Neural progenitor cell (in vitro differentiated cells): ENCODE measurements around the gene KRI1. TPM values are rescaled to one million over a fixed set of nuclear protein-coding genes. Genes with fewer than 3 reads are reported as not detected.
"Not testable (repeated sequence)": the region's sequence is repeated elsewhere in the genome, so short reads cannot be mapped to it uniquely, and the experiment has no call there.

ENCODE experiments used
- DNase-seq: peaks from one replicate; pipeline ENCODE4 v3.0.0-alpha.2; 2016; ENCODE audit warnings: low spot score
- H2AFZ ChIP-seq: fragments of 200-600 bp; sonication (generic); replicated peaks from 2 replicates; pipeline ENCODE4 v1.6.1; 2016; ENCODE audit warnings: antibody characterized with exemption
- H3F3A ChIP-seq: fragments of 200-600 bp; sonication (generic); 2 replicates; pipeline ENCODE4 v1.6.1; 2016; ENCODE audit warnings: antibody characterized with exemption, low read depth
- H3K27ac ChIP-seq: fragments of 200-600 bp; sonication (generic); 2 replicates; pipeline ENCODE4 v1.5.1; 2016; ENCODE audit warnings: mild to moderate bottlenecking
- H3K27me3 ChIP-seq: fragments of 200-600 bp; sonication (generic); 2 replicates; pipeline ENCODE4 v1.6.1; 2016; ENCODE audit warnings: mild to moderate bottlenecking, moderate library complexity
- H3K36me3 ChIP-seq: fragments of 200-600 bp; sonication (generic); 2 replicates; pipeline ENCODE4 v1.5.1; 2016
- H3K4me1 ChIP-seq: fragments of 200-600 bp; sonication (generic); 2 replicates; pipeline ENCODE4 v1.6.1; 2016; ENCODE audit warnings: mixed run types
- H3K4me2 ChIP-seq: fragments of 200-600 bp; sonication (generic); 2 replicates; pipeline ENCODE4 v1.6.1; 2016
- H3K4me3 ChIP-seq: fragments of 200-600 bp; sonication (generic); 2 replicates; pipeline ENCODE4 v1.5.1; 2016
- H3K79me2 ChIP-seq: fragments of 200-600 bp; sonication (generic); 2 replicates; pipeline ENCODE4 v1.6.1; 2016; ENCODE audit warnings: low read depth
- H3K9ac ChIP-seq: fragments of 200-600 bp; sonication (generic); 2 replicates; pipeline ENCODE4 v1.6.1; 2016
- H3K9me3 ChIP-seq: fragments of 200-600 bp; sonication (generic); 2 replicates; pipeline ENCODE4 v1.5.1; 2016; ENCODE audit warnings: low read depth
- H4K20me1 ChIP-seq: fragments of 200-600 bp; sonication (generic); 2 replicates; pipeline ENCODE4 v1.6.1; 2016; ENCODE audit warnings: low read depth
- H3K27ac Mint-ChIP-seq: 3 replicates; pipeline ENCODE4 v1.8.0; 2021; ENCODE audit warnings: mixed read lengths
- H3K27me3 Mint-ChIP-seq: 2 replicates; pipeline ENCODE4 v1.8.0; 2022; ENCODE audit warnings: low read depth, mild to moderate bottlenecking, inconsistent platforms, moderate library complexity, mixed read lengths; ENCODE audit not compliant: insufficient read depth
- H3K36me3 Mint-ChIP-seq: 3 replicates; pipeline ENCODE4 v1.8.0; 2021; ENCODE audit warnings: mixed read lengths
- H3K4me1 Mint-ChIP-seq: 3 replicates; pipeline ENCODE4 v1.8.0; 2021; ENCODE audit warnings: mixed read lengths
- H3K4me3 Mint-ChIP-seq: 3 replicates; pipeline ENCODE4 v1.8.0; 2021; ENCODE audit warnings: mild to moderate bottlenecking, moderate library complexity, mixed read lengths
- H3K9me3 Mint-ChIP-seq: 3 replicates; pipeline ENCODE4 v1.8.0; 2020; ENCODE audit warnings: mixed read lengths
- EZH2 ChIP-seq: fragments of 200-600 bp; sonication (generic); IDR thresholded peaks from 2 replicates; pipeline ENCODE4 v1.6.1; 2017; ENCODE audit warnings: antibody characterized with exemption, mild to moderate bottlenecking, moderate library complexity
- EZH2phosphoT487 ChIP-seq: fragments of 200-600 bp; sonication (generic); IDR thresholded peaks from 2 replicates; pipeline ENCODE4 v1.6.1; 2017; ENCODE audit warnings: antibody characterized with exemption
- total RNA-seq: library from RNA; depleted of rRNA; stranded (reverse); fragments of >200 nt; gene quantifications from 2 replicates; pipeline ENCODE4 v1.2.3, GENCODE V29; 2015; ENCODE audit warnings: low replicate concordance
- TF ChIP-seq, protein P1 (sequence below): fragments of 200-600 bp; sonication (generic); IDR thresholded peaks from 2 replicates; pipeline ENCODE4 v1.5.1; 2017; ENCODE audit warnings: antibody characterized with exemption, mild to moderate bottlenecking

Gene KRI1
- total RNA-seq, 1 donor from 2014 or later: 16.4 TPM

DNA sequence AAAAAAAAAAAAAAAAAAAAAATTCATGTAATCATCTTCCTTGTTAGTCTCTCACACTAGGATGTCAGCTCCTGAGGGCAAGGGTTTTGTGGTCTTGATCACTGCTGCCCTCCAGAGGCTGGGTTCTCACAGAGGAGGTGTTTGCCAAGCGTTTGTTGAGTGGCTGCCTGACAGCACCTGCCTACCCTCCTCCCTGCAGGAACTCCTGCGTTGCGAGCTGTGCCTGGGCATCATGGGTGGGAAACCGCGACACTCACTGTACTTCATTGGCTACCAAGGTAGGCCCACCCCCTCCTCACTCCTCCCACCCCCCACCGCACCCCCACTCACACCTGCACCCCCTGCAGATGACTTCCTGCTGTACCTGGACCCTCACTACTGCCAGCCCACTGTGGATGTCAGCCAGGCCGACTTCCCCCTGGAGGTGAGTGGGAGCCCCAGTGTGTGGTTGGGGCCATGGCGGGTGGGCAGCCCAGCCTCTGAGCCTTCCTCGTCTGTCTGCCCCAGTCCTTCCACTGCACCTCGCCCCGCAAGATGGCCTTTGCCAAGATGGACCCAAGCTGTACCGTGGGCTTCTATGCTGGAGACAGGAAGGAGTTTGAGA lies 14.0 kb downstream of the KRI1 start:
- H3K36me3 Mint-ChIP-seq: peaks cover 16% of the 10 kb centered on the region
- H3K36me3 ChIP-seq: no peaks in the 10 kb centered on the region
- H2AFZ ChIP-seq: no peak overlapping the region
- DNase-seq: no peak
- H3K79me2 ChIP-seq: no peaks in the 10 kb centered on the region
- H3K4me1 Mint-ChIP-seq: no peaks in the 10 kb centered on the region
- H3K27ac Mint-ChIP-seq: no peak overlapping the region
- H3K4me3 Mint-ChIP-seq: no peak overlapping the region
- no peaks in the 10 kb centered on the region for H4K20me1 ChIP-seq
- H3K27me3 Mint-ChIP-seq: peaks cover 3% of the 10 kb centered on the region
- H3K27me3 ChIP-seq: no peaks in the 10 kb centered on the region
- H3K4me1 ChIP-seq: no peaks in the 10 kb centered on the region
- no peak overlapping the region for H3K4me3 ChIP-seq
- TF ChIP-seq, protein P1, sequence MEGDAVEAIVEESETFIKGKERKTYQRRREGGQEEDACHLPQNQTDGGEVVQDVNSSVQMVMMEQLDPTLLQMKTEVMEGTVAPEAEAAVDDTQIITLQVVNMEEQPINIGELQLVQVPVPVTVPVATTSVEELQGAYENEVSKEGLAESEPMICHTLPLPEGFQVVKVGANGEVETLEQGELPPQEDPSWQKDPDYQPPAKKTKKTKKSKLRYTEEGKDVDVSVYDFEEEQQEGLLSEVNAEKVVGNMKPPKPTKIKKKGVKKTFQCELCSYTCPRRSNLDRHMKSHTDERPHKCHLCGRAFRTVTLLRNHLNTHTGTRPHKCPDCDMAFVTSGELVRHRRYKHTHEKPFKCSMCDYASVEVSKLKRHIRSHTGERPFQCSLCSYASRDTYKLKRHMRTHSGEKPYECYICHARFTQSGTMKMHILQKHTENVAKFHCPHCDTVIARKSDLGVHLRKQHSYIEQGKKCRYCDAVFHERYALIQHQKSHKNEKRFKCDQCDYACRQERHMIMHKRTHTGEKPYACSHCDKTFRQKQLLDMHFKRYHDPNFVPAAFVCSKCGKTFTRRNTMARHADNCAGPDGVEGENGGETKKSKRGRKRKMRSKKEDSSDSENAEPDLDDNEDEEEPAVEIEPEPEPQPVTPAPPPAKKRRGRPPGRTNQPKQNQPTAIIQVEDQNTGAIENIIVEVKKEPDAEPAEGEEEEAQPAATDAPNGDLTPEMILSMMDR: no peak
- TF ChIP-seq EZH2: no peak
- no peak overlapping the region for H3K27ac ChIP-seq
- H3K9ac ChIP-seq: no peak overlapping the region
- H3K9me3 ChIP-seq: no peaks in the 10 kb centered on the region
- peaks cover 22% of the 10 kb centered on the region for H3F3A ChIP-seq
- no peak overlapping the region for H3K4me2 ChIP-seq
- H3K9me3 Mint-ChIP-seq: no peaks in the 10 kb centered on the region

DNA sequence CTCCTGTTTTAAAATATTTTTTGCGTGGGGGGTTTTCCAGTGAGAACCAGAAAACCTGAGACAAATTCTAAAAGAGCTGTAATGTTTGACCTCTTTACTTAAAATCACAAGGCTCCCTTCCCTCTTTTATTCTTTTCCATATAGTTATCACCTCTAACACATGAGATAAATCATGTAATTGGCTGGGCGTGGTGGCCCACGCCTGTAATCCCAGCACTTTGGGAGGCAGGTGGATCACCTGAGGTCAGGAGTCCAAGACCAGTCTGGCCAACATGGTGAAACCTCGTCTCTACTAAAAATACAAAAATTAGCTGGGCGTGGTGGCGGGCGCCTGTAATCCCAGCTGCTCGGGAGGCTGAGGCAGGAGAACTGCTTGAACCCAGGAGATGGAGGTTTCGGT lies 14.8 kb downstream of the KRI1 start:
- H3K27me3 ChIP-seq, H3K9me3 Mint-ChIP-seq, H3K27me3 Mint-ChIP-seq, H3K27ac ChIP-seq, H3K27ac Mint-ChIP-seq, H4K20me1 ChIP-seq, H3K4me1 Mint-ChIP-seq, H2AFZ ChIP-seq, H3K36me3 ChIP-seq, H3K79me2 ChIP-seq, H3K4me3 Mint-ChIP-seq, H3K4me3 ChIP-seq, H3K4me1 ChIP-seq, H3K9ac ChIP-seq, H3K4me2 ChIP-seq, DNase-seq, H3K9me3 ChIP-seq: not testable (repeated sequence)
- H3F3A ChIP-seq: peaks cover 21% of the 10 kb centered on the region
- peaks cover 16% of the 10 kb centered on the region for H3K36me3 Mint-ChIP-seq

DNA sequence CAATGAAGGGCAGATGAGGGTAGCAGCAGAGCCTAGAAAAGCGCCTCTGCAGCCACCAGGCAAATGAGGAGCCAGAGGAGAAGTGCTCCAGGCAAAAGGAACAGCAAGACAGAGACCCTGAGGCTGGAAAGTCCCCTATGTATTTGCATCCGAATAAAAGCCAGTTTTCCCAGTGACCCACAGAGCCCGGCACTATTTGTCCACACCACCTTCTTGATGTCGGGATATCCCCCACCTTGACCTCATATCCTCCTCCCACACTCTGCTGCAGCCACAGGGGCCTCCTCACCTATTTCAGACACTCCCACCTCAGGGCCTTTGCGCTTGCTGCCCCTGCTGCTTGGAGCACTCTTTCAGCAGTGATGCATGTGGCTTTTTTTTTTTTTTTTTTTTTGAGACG lies 15.5 kb downstream of the KRI1 start:
- Histone ChIP-seq H3K4me1 (no peaks in the 10 kb centered on the region), H3K27ac (no peak overlapping the region), H3K79me2 (peaks cover 5% of the 10 kb centered on the region), H3K9ac (no peak overlapping the region), H3K27me3 (no peaks in the 10 kb centered on the region), H3K4me3 (no peak overlapping the region), H3K9me3 (no peaks in the 10 kb centered on the region), H4K20me1 (no peaks in the 10 kb centered on the region), H3F3A (peaks cover 15% of the 10 kb centered on the region), H3K4me2 (no peak overlapping the region), H3K36me3 (no peaks in the 10 kb centered on the region), H2AFZ (no peak overlapping the region)
- no peaks in the 10 kb centered on the region for H3K9me3 Mint-ChIP-seq
- peaks cover 3% of the 10 kb centered on the region for H3K27me3 Mint-ChIP-seq
- H3K27ac Mint-ChIP-seq: no peak overlapping the region
- no peak for DNase-seq
- no peak overlapping the region for H3K4me3 Mint-ChIP-seq
- TF ChIP-seq EZH2 (no peak), EZH2phosphoT487 (no peak)
- TF ChIP-seq, protein P1: no peak
- no peaks in the 10 kb centered on the region for H3K4me1 Mint-ChIP-seq
- peaks cover 16% of the 10 kb centered on the region for H3K36me3 Mint-ChIP-seq

DNA sequence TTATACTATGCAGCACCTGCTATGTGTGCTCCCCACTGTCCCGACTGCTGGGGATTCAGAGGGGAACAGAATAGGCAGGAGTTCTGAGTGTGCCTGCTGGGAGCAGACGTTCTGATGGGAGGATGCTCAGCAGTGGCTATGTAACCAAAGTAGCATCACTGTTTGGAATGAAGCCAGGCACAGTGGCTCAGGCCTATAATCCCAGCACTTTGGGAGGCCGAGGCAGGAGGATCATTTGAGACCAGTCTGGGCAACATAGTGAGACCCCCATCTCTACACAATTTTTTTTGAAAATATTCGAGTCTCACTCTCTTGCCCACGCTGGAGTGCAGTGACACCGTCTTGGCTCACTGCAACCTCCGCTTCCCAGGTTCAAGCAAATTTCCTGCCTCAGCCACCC lies 16.1 kb downstream of the KRI1 start:
- Mint-ChIP-seq H3K4me3 (no peak overlapping the region), H3K27me3 (peaks cover 3% of the 10 kb centered on the region), H3K27ac (no peak overlapping the region), H3K9me3 (no peaks in the 10 kb centered on the region), H3K4me1 (peaks cover 5% of the 10 kb centered on the region), H3K36me3 (peaks cover 16% of the 10 kb centered on the region)
- peaks cover 15% of the 10 kb centered on the region for H3F3A ChIP-seq
- no peak overlapping the region for H3K27ac ChIP-seq
- H3K79me2 ChIP-seq: peaks cover 11% of the 10 kb centered on the region
- no peaks in the 10 kb centered on the region for H3K4me1 ChIP-seq
- no peak overlapping the region for H3K4me3 ChIP-seq
- H3K9me3 ChIP-seq: no peaks in the 10 kb centered on the region
- no peaks in the 10 kb centered on the region for H3K36me3 ChIP-seq
- TF ChIP-seq EZH2phosphoT487 (no peak), EZH2 (no peak)
- TF ChIP-seq, protein P1: no peak
- H3K9ac ChIP-seq: no peak overlapping the region
- DNase-seq: no peak
- H4K20me1 ChIP-seq: peaks cover 3% of the 10 kb centered on the region
- no peak overlapping the region for H3K4me2 ChIP-seq
- H2AFZ ChIP-seq: no peak overlapping the region
- H3K27me3 ChIP-seq: no peaks in the 10 kb centered on the region
